H9 (cell line): ENCODE measurements around the gene PTPN3. TPM values are rescaled to one million over a fixed set of nuclear protein-coding genes. Genes with fewer than 3 reads are reported as not detected.
A peak's percentile ranks its signal among the peaks of the same experiment; 100 is the strongest.

ENCODE experiments used
- DNase-seq: peaks from one replicate; pipeline ENCODE4 v3.0.0-alpha.2; 2017
- H2AFZ ChIP-seq: one replicate; pipeline ENCODE4 v1.6.1; 2013; ENCODE audit warnings: mild to moderate bottlenecking, low read length, control low read depth, moderate library complexity
- H2AK5ac ChIP-seq: 2 replicates; pipeline ENCODE4 v1.6.1; 2013; ENCODE audit warnings: low read length, control low read depth, mixed read lengths; ENCODE audit not compliant: insufficient read length
- H2BK120ac ChIP-seq: one replicate; pipeline ENCODE4 v1.6.1; 2013; ENCODE audit warnings: low read depth, mild to moderate bottlenecking, low read length, control low read depth, inconsistent platforms; ENCODE audit not compliant: poor library complexity, severe bottlenecking
- H2BK12ac ChIP-seq: 2 replicates; pipeline ENCODE4 v1.6.1; 2013; ENCODE audit warnings: low read length, control low read depth, mixed read lengths, low read depth; ENCODE audit not compliant: insufficient read length
- H2BK15ac ChIP-seq: 2 replicates; pipeline ENCODE4 v1.6.1; 2013; ENCODE audit warnings: low read depth, low read length, control low read depth
- H2BK20ac ChIP-seq: one replicate; pipeline ENCODE4 v1.6.1; 2013; ENCODE audit warnings: low read depth, mild to moderate bottlenecking, low read length, control low read depth, inconsistent platforms; ENCODE audit not compliant: poor library complexity, severe bottlenecking
- H2BK5ac ChIP-seq: 2 replicates; pipeline ENCODE4 v1.6.1; 2013; ENCODE audit warnings: low read length, control low read depth, mixed read lengths; ENCODE audit not compliant: insufficient read length
- H3K14ac ChIP-seq: 2 replicates; pipeline ENCODE4 v1.6.1; 2013; ENCODE audit warnings: low read length, control low read depth; ENCODE audit not compliant: insufficient read depth
- H3K18ac ChIP-seq: 2 replicates; pipeline ENCODE4 v1.6.1; 2013; ENCODE audit warnings: low read depth, mild to moderate bottlenecking, mixed read lengths, low read length, control low read depth; ENCODE audit not compliant: insufficient read length
- H3K23ac ChIP-seq: 2 replicates; pipeline ENCODE4 v1.6.1; 2013; ENCODE audit warnings: low read length, control low read depth, mixed read lengths, low read depth; ENCODE audit not compliant: insufficient read length
- H3K23me2 ChIP-seq: 2 replicates; pipeline ENCODE4 v1.6.1; 2013; ENCODE audit warnings: low read depth, mild to moderate bottlenecking, mixed read lengths, low read length, control low read depth; ENCODE audit not compliant: insufficient read length, poor library complexity, severe bottlenecking
- H3K27ac ChIP-seq: 2 replicates; pipeline ENCODE4 v1.5.1; 2013; ENCODE audit warnings: low read length, control low read depth, mixed read lengths, low read depth; ENCODE audit not compliant: insufficient read length
- H3K27me3 ChIP-seq: 2 replicates; pipeline ENCODE4 v1.6.1; 2013; ENCODE audit warnings: low read length, control low read depth, inconsistent platforms; ENCODE audit not compliant: insufficient read depth
- H3K4ac ChIP-seq: 2 replicates; pipeline ENCODE4 v1.6.1; 2013; ENCODE audit warnings: low read depth, mild to moderate bottlenecking, control low read depth, inconsistent platforms, low read length, moderate library complexity
- H3K4me1 ChIP-seq: 2 replicates; pipeline ENCODE4 v1.6.1; 2013; ENCODE audit warnings: low read length, control low read depth, inconsistent platforms; ENCODE audit not compliant: insufficient read depth
- H3K4me2 ChIP-seq: 2 replicates; pipeline ENCODE4 v1.6.1; 2013; ENCODE audit warnings: low read length, control low read depth, mixed read lengths; ENCODE audit not compliant: insufficient read length, insufficient read depth
- H3K56ac ChIP-seq: 2 replicates; pipeline ENCODE4 v1.6.1; 2013; ENCODE audit warnings: low read depth, mild to moderate bottlenecking, mixed read lengths, low read length, control low read depth; ENCODE audit not compliant: insufficient read length
- H3K79me1 ChIP-seq: 2 replicates; pipeline ENCODE4 v1.6.1; 2013; ENCODE audit warnings: low read depth, mild to moderate bottlenecking, moderate library complexity, low read length, control low read depth, inconsistent platforms; ENCODE audit not compliant: insufficient read depth, poor library complexity, severe bottlenecking
- H3K79me2 ChIP-seq: 2 replicates; pipeline ENCODE4 v1.6.1; 2013; ENCODE audit warnings: low read length, control low read depth, inconsistent platforms; ENCODE audit not compliant: insufficient read depth
- H3K9ac ChIP-seq: 2 replicates; pipeline ENCODE4 v1.6.1; 2013; ENCODE audit warnings: low read length, control low read depth, mixed read lengths; ENCODE audit not compliant: insufficient read length; ENCODE audit errors: extremely low read depth
- H3K9me3 ChIP-seq: one replicate; pipeline ENCODE4 v1.6.1; 2013; ENCODE audit warnings: low read depth, low read length, inconsistent platforms; ENCODE audit not compliant: control insufficient read depth
- H3T11ph ChIP-seq: one replicate; pipeline ENCODE4 v1.6.1; 2013; ENCODE audit warnings: mild to moderate bottlenecking, low read length, control low read depth, inconsistent platforms
- H4K20me1 ChIP-seq: one replicate; pipeline ENCODE4 v1.6.1; 2013; ENCODE audit not compliant: control insufficient read depth, insufficient read length, insufficient read depth
- H4K5ac ChIP-seq: 2 replicates; pipeline ENCODE4 v1.6.1; 2013; ENCODE audit warnings: low read depth, mild to moderate bottlenecking, mixed read lengths, low read length, control low read depth; ENCODE audit not compliant: insufficient read length
- H4K8ac ChIP-seq: replicated peaks from 2 replicates; pipeline ENCODE4 v1.6.1; 2013; ENCODE audit warnings: low read length, control low read depth, mixed read lengths, low read depth; ENCODE audit not compliant: insufficient read length
- H4K91ac ChIP-seq: 2 replicates; pipeline ENCODE4 v1.6.1; 2013; ENCODE audit warnings: low read depth, mild to moderate bottlenecking, moderate library complexity, mixed read lengths, low read length, control low read depth; ENCODE audit not compliant: insufficient read length
- H3K27ac Mint-ChIP-seq, 3 experiments: 2 replicates in 2 of 3; 3 replicates in 1 of 3; pipeline ENCODE4 v1.8.0; 2020 to 2021; ENCODE audit warnings: mixed read lengths in 3 of 3, mild to moderate bottlenecking in 1 of 3, moderate library complexity in 1 of 3
- H3K27me3 Mint-ChIP-seq: 2 replicates; pipeline ENCODE4 v1.8.0; 2021; ENCODE audit warnings: low read depth, mild to moderate bottlenecking, moderate library complexity, mixed read lengths
- H3K36me3 Mint-ChIP-seq, 3 experiments: 2 replicates in 2 of 3; 3 replicates in 1 of 3; pipeline ENCODE4 v1.8.0; 2020 to 2021; ENCODE audit warnings: low read depth in 3 of 3, mixed read lengths in 3 of 3; ENCODE audit not compliant: insufficient read depth in 1 of 3
- H3K4me1 Mint-ChIP-seq, 2 experiments: 2 replicates each; pipeline ENCODE4 v1.8.0; 2020; ENCODE audit warnings: mixed read lengths in 2 of 2
- H3K4me3 Mint-ChIP-seq, 2 experiments: 2 replicates in 1 of 2; 3 replicates in 1 of 2; pipeline ENCODE4 v1.8.0; 2020 to 2021; ENCODE audit warnings: mild to moderate bottlenecking in 2 of 2, mixed read lengths in 2 of 2, moderate library complexity in 1 of 2
- H3K9me3 Mint-ChIP-seq, 2 experiments: 2 replicates in 1 of 2; 3 replicates in 1 of 2; pipeline ENCODE4 v1.8.0; 2020; ENCODE audit warnings: mild to moderate bottlenecking in 2 of 2, mixed read lengths in 2 of 2, moderate library complexity in 1 of 2
- CTCF ChIP-seq: fragments of 200-600 bp; sonication (generic); conservative IDR thresholded peaks from 3 replicates; pipeline ENCODE4 v1.8.0; 2021; ENCODE audit warnings: antibody characterized with exemption, mild to moderate bottlenecking
- WGBS: extraction: QIAGEN DNeasy Blood & Tissue Kit; methylation state at CpG from one replicate; pipeline ENCODE4 v1.1.7; 2013; ENCODE audit warnings: missing lambda C conversion rate, low lambda C conversion rate, mixed read lengths; ENCODE audit not compliant: insufficient read length; ENCODE audit errors: extremely low coverage; 5-methylcytosine and 5-hydroxymethylcytosine counted together
- total RNA-seq: library from RNA; stranded (reverse); gene quantifications from 2 replicates; pipeline ENCODE4 v1.2.1, GENCODE V29; 2021

The PTPN3 gene
- total RNA-seq, 1 experiment from 2014 or later: 2.6 TPM

DNA sequence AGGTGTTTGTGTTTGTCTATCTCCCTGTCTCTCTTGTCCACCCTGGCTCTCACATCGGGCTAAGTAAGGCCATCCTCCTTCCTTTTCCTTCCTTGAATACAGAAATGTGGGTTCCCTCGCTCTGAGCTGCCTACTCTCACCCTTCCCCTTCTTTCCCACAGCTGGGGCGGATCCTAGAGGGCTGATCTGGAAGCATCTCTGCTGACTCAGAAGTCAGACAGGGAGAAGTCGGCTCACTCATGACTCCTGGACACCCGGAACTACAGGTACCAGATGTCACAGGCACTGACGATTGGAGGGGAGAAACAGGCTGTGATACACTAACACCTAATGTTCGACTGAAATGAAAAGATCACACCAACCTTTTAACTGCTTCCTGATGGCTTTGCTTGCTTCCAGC lies 41.3 kb downstream of the PTPN3 start:
- H4K91ac ChIP-seq: no peak overlapping the region
- Mint-ChIP-seq H3K27me3 (no peaks in the 10 kb centered on the region; the same call in 1 of the 2 replicates), H3K9me3 (no peaks in the 10 kb centered on the region), H3K36me3 (no peaks in the 10 kb centered on the region), H3K4me3 (no peak overlapping the region), H3K27ac (no peak overlapping the region; a peak in 1 of 7 replicates), H3K4me1 (peaks cover 15 to 16% of the 10 kb centered on the region in 2 experiments)
- no peak overlapping the region for H4K8ac ChIP-seq
- H3K4ac ChIP-seq: no peak overlapping the region
- H4K5ac ChIP-seq: no peak overlapping the region
- H2AK5ac ChIP-seq: peak overlapping the region; percentile 36
- no peak overlapping the region for H2BK15ac ChIP-seq
- H3T11ph ChIP-seq: no peak overlapping the region
- no peaks in the 10 kb centered on the region for H3K79me2 ChIP-seq
- no peak overlapping the region for H2BK5ac ChIP-seq
- H4K20me1 ChIP-seq: no peaks in the 10 kb centered on the region
- no peak overlapping the region for H3K18ac ChIP-seq
- H2AFZ ChIP-seq: no peak overlapping the region
- H3K23me2 ChIP-seq: no peaks in the 10 kb centered on the region
- H2BK120ac ChIP-seq: no peak overlapping the region
- peaks cover 2% of the 10 kb centered on the region; the same call in 1 of the 2 replicates for H3K4me1 ChIP-seq
- H3K56ac ChIP-seq: no peak overlapping the region
- H3K4me2 ChIP-seq: no peak overlapping the region
- no peak for TF ChIP-seq CTCF
- no peak overlapping the region for H2BK12ac ChIP-seq
- H3K14ac ChIP-seq: no peak overlapping the region
- H3K9me3 ChIP-seq: no peaks in the 10 kb centered on the region
- no peak overlapping the region for H3K9ac ChIP-seq
- H3K27ac ChIP-seq: no peak overlapping the region
- no CpG with 5 or more reads among the region's 7 CpGs for WGBS
- H3K23ac ChIP-seq: no peak overlapping the region
- H3K27me3 ChIP-seq: no peaks in the 10 kb centered on the region
- no peaks in the 10 kb centered on the region for H3K79me1 ChIP-seq
- no peak overlapping the region for H2BK20ac ChIP-seq
- no peak for DNase-seq
